Measurements from ENCODE around the gene RIT1. TPM values are rescaled to one million over a fixed set of nuclear protein-coding genes. Genes with fewer than 3 reads are reported as not detected.

RIT1 gene
- total and polyA plus RNA-seq, 3 experiments from 2014 or later, result 13.7 to 17.7 (median 16.9) TPM

DNA sequence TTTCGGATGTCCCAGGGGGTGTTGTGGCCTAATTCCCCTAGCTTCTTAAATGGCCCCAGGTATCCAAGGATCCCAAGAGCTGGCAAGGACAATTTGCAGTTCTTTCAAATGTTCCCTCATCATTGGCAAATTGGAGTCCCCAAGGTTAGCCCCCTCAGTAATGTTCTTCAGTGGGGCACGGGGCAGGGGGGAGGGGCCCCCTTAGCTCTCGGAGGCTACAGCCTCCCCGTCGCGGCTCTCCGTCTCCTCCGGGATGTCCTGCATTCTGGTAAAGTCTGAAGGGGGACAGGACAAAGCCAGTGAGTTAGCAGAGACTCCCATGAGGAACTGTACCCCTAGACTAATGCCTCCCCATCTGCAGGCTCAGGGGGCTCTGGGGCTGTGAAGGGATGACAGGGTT lies 36.6 kb upstream of the RIT1 start:
- H3K9me3 ChIP-seq (ENCODE audit: low read length), result no peaks in the 10 kb centered on the region
- no peak overlapping the region for H3K4me3 ChIP-seq (ENCODE audit: low read length)
- no peak for DNase-seq
- peaks cover 0 to 57% (median 7%) of the 10 kb centered on the region in 3 donors for H3K36me3 Mint-ChIP-seq
- H3K27me3 Mint-ChIP-seq, result no peaks in the 10 kb centered on the region
- CTCF ChIA-PET, result interaction anchor here (0.9 to 1.9 kb wide), 3 partner anchors 11 to 59 kb away, joined by 3 to 4 read pairs (median 3); no protein-coding TSS in a partner anchor
- H3K4me1 Mint-ChIP-seq, result peaks cover 22 to 36% (median 26%) of the 10 kb centered on the region in 3 donors
- peak overlapping the region in 7 of 8 donors; percentile 10 to 89 (median 83) for H3K27ac Mint-ChIP-seq
- peaks cover 37% of the 10 kb centered on the region for H3K36me3 ChIP-seq (ENCODE audit: insufficient read depth, low read length)
- H3K4me1 ChIP-seq (ENCODE audit: insufficient read depth, low read length), result peaks cover 31% of the 10 kb centered on the region
- H3K27me3 ChIP-seq (ENCODE audit: insufficient read depth, low read length, poor library complexity, severe bottlenecking), result no peaks in the 10 kb centered on the region
- H3K27ac ChIP-seq (ENCODE audit: low read depth, low read length), result no peak overlapping the region
- POLR2A ChIA-PET, result interaction anchor here (0.6 to 1.0 kb wide), 3 partner anchors 28 to 54 kb away, joined by 3 to 4 read pairs (median 3); partner anchors contain the start of gene ARHGEF2
- peak overlapping the region in 1 of 7 donors; percentile 23 for H3K4me3 Mint-ChIP-seq
- H3K9me3 Mint-ChIP-seq, result no peaks in the 10 kb centered on the region

DNA sequence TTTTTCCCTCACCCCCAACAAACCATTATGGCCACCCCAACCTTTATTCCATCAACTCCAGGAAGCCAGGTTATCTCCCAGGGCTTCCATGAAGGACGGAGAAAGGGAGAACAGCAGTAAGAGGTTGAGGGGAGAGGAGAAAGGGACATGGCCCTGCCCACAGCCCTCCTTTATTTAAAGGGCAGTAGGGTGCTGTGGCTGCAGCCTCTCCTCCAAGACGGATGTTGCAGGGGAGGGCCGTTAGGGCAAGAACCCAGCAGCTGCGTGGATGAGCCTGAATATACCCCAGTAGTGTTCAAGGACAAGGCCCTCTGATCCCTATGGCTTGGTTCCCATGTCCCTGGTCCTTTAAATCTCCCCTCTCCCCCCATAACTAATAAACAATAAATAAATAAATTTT lies 36.1 kb upstream of the RIT1 start:
- POLR2A ChIA-PET, result interaction anchor here (0.6 kb wide), 1 partner anchor 54 kb away, joined by 3 read pairs; no protein-coding TSS in a partner anchor
- H3K4me1 ChIP-seq (ENCODE audit: insufficient read depth, low read length), result peaks cover 31% of the 10 kb centered on the region
- peaks cover 0 to 53% (median 7%) of the 10 kb centered on the region in 3 donors for H3K36me3 Mint-ChIP-seq

DNA sequence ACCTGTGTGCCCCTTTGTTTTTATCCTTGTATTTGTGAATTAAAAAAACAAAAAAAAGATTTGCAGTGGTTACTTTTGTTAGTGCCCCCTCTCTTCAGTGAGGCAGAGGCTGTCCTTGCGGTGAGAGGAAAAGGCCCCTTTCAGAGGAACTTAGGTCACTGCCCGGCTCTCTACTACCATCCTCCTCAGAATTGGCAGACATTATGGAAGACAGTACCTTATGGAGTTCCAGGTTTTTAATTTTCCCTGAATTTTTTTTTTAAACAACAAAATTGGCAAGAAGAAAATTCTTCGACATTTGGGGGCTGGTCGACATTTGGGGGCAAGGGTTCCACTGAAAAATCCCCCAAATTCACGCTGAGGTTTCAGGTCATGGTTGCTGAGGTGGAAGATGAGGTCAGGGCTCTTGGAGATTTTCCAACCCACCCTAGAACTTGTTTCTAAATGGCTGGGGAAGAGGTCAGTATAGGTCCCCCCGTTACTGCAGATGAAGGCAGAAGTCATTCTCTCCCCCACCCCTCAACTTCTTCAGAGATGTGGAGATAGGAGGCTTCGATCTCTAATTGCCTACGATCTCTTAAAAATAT lies 35.6 kb upstream of the RIT1 start:
- Mint-ChIP-seq H3K27me3 (no peaks in the 10 kb centered on the region), H3K27ac (peak overlapping the region; percentile 83 to 95 (median 90)), H3K4me1 (peaks cover 23 to 44% (median 33%) of the 10 kb centered on the region in 3 donors), H3K4me3 (peak overlapping the region; percentile 5 to 88 (median 53)), H3K36me3 (peaks cover 0 to 47% (median 7%) of the 10 kb centered on the region in 3 donors), H3K9me3 (no peaks in the 10 kb centered on the region)
- CTCF ChIA-PET, result interaction anchor here (1.0 to 4.0 kb wide), 4 partner anchors 13 to 43 kb away, joined by 4 to 18 read pairs (median 6); partner anchors contain the start of genes ARHGEF2 and KHDC4
- no peak overlapping the region for H3K4me3 ChIP-seq (ENCODE audit: low read length)
- peak overlapping the region; percentile 32 for H3K27ac ChIP-seq (ENCODE audit: low read depth, low read length)
- POLR2A ChIA-PET, result interaction anchor here (1.0 kb wide), 3 partner anchors 9 to 14 kb away, joined by 4 to 10 read pairs (median 4); partner anchors contain the start of gene KHDC4
- H3K9me3 ChIP-seq (ENCODE audit: low read length), result no peaks in the 10 kb centered on the region
- no peaks in the 10 kb centered on the region for H3K27me3 ChIP-seq (ENCODE audit: insufficient read depth, low read length, poor library complexity, severe bottlenecking)
- no peak for DNase-seq
- H3K4me1 ChIP-seq (ENCODE audit: insufficient read depth, low read length), result peaks cover 32% of the 10 kb centered on the region
- peaks cover 27% of the 10 kb centered on the region for H3K36me3 ChIP-seq (ENCODE audit: insufficient read depth, low read length)

More for the DNA sequence above, 36.1 kb upstream of the RIT1 start:
- H3K9me3 ChIP-seq (ENCODE audit: low read length), result no peaks in the 10 kb centered on the region
- Mint-ChIP-seq H3K9me3 (no peaks in the 10 kb centered on the region), H3K27ac (peak overlapping the region; percentile 83 to 95 (median 90)), H3K4me3 (peak overlapping the region in 3 of 7 donors; percentile 23 to 53 (median 31)), H3K27me3 (no peaks in the 10 kb centered on the region), H3K4me1 (peaks cover 23 to 38% (median 28%) of the 10 kb centered on the region in 3 donors)
- no peaks in the 10 kb centered on the region for H3K27me3 ChIP-seq (ENCODE audit: insufficient read depth, low read length, poor library complexity, severe bottlenecking)
- no peak overlapping the region for H3K27ac ChIP-seq (ENCODE audit: low read depth, low read length)
- H3K36me3 ChIP-seq (ENCODE audit: insufficient read depth, low read length), result peaks cover 32% of the 10 kb centered on the region
- CTCF ChIA-PET, result interaction anchor here (0.9 kb wide), 1 partner anchor 11 kb away, joined by 3 read pairs; no protein-coding TSS in a partner anchor
- no peak overlapping the region for H3K4me3 ChIP-seq (ENCODE audit: low read length)
- DNase-seq, result no peak

DNA sequence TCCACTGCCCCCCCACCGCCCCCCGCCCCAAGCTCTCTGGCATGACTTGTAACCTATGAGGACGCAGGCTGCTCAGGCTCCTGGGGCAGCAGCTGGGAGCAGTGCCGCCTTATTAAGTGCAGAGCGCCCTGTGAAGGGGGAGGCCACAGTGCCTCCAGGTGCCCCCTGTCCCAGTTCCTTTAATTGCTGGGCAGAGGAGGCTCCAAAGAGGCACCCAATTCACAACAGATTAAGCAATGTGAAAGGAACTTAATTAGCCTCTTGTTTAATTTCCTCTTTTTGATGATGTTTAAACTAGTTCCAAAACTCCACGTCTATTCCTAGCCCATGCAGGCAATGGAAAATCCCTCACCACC lies 33.3 kb upstream of the RIT1 start:
- Histone ChIP-seq H3K27me3 (ENCODE audit: insufficient read depth, low read length, poor library complexity, severe bottlenecking) (no peaks in the 10 kb centered on the region), H3K4me1 (ENCODE audit: insufficient read depth, low read length) (peaks cover 50% of the 10 kb centered on the region), H3K9me3 (ENCODE audit: low read length) (no peaks in the 10 kb centered on the region), H3K36me3 (ENCODE audit: insufficient read depth, low read length) (peaks cover 8% of the 10 kb centered on the region), H3K27ac (ENCODE audit: low read depth, low read length) (no peak overlapping the region), H3K4me3 (ENCODE audit: low read length) (no peak overlapping the region)
- Mint-ChIP-seq H3K9me3 (no peaks in the 10 kb centered on the region), H3K27me3 (no peaks in the 10 kb centered on the region), H3K4me3 (peak overlapping the region in 2 of 7 donors; percentile 15 to 21), H3K27ac (peak overlapping the region; percentile 17 to 95 (median 82)), H3K36me3 (peaks cover 0 to 28% (median 4%) of the 10 kb centered on the region in 3 donors), H3K4me1 (peaks cover 41 to 63% (median 49%) of the 10 kb centered on the region in 3 donors)
- no peak for DNase-seq
- POLR2A ChIA-PET, result interaction anchor here (0.7 to 2.1 kb wide), 3 partner anchors 10 to 37 kb away, joined by 3 to 11 read pairs (median 5); no protein-coding TSS in a partner anchor
- CTCF ChIA-PET, result interaction anchor here (1.4 to 4.0 kb wide), 2 partner anchors 10 to 33 kb away, joined by 4 to 18 read pairs; partner anchors contain the start of genes ARHGEF2 and KHDC4

DNA sequence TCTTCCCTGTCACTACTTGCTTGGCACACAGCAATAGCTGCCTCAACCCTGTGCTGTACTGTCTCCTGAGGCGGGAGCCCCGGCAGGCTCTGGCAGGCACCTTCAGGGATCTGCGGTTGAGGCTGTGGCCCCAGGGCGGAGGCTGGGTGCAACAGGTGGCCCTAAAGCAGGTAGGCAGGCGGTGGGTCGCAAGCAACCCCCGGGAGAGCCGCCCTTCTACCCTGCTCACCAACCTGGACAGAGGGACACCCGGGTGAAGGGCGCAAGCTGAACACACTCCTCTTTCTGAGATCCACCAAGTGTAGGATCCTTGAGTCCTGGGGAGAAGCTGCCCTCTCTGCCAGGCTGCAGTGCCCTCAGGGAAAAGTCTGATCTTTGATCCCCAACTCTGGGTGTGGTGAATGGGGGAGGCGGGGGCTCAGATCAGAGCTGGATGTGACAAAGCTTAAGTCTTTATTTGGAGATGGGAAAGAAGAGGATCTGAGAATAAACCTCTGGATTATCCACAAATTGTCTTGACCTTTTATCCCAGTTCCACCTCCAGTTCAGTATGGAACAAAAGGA lies 31.5 kb upstream of the RIT1 start:
- Mint-ChIP-seq H3K27ac (peak overlapping the region in 2 of 8 donors; percentile 6 to 57), H3K4me3 (no peak overlapping the region), H3K36me3 (peaks cover 0 to 16% (median 4%) of the 10 kb centered on the region in 3 donors), H3K27me3 (no peaks in the 10 kb centered on the region), H3K4me1 (peaks cover 46 to 67% (median 55%) of the 10 kb centered on the region in 3 donors), H3K9me3 (no peaks in the 10 kb centered on the region)
- Histone ChIP-seq H3K4me1 (ENCODE audit: insufficient read depth, low read length) (peaks cover 50% of the 10 kb centered on the region), H3K27ac (ENCODE audit: low read depth, low read length) (no peak overlapping the region), H3K4me3 (ENCODE audit: low read length) (no peak overlapping the region), H3K27me3 (ENCODE audit: insufficient read depth, low read length, poor library complexity, severe bottlenecking) (no peaks in the 10 kb centered on the region), H3K36me3 (ENCODE audit: insufficient read depth, low read length) (peaks cover 8% of the 10 kb centered on the region), H3K9me3 (ENCODE audit: low read length) (no peaks in the 10 kb centered on the region)
- POLR2A ChIA-PET, result interaction anchor here (1.3 kb wide), 1 partner anchor 37 kb away, joined by 3 read pairs; no protein-coding TSS in a partner anchor
- CTCF ChIA-PET, result interaction anchor here (4.0 kb wide), 1 partner anchor 35 kb away, joined by 18 read pairs; the partner anchor contains the start of gene ARHGEF2
- peak in 1 of 5 donors; percentile 32 for DNase-seq

DNA sequence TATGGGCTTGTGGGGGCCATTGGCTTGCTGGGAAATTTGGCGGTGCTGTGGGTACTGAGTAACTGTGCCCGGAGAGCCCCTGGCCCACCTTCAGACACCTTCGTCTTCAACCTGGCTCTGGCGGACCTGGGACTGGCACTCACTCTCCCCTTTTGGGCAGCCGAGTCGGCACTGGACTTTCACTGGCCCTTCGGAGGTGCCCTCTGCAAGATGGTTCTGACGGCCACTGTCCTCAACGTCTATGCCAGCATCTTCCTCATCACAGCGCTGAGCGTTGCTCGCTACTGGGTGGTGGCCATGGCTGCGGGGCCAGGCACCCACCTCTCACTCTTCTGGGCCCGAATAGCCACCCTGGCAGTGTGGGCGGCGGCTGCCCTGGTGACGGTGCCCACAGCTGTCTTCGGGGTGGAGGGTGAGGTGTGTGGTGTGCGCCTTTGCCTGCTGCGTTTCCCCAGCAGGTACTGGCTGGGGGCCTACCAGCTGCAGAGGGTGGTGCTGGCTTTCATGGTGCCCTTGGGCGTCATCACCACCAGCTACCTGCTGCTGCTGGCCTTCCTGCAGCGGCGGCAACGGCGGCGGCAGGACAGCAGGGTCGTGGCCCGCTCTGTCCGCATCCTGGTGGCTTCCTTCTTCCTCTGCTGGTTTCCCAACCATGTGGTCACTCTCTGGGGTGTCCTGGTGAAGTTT lies 30.8 kb upstream of the RIT1 start:
- no peak overlapping the region for H3K4me3 ChIP-seq (ENCODE audit: low read length)
- Mint-ChIP-seq H3K4me1 (peaks cover 43 to 63% (median 50%) of the 10 kb centered on the region in 3 donors), H3K27me3 (no peaks in the 10 kb centered on the region), H3K9me3 (no peaks in the 10 kb centered on the region), H3K27ac (peak overlapping the region in 2 of 8 donors; percentile 33 to 57), H3K36me3 (peaks cover 0 to 9% (median 3%) of the 10 kb centered on the region in 3 donors), H3K4me3 (no peak overlapping the region)
- ChIA-PET POLR2A (interaction anchor here (0.5 kb wide), 1 partner anchor 98 kb away, joined by 6 read pairs; no protein-coding TSS in a partner anchor), CTCF (no interaction called here)
- peaks cover 47% of the 10 kb centered on the region for H3K4me1 ChIP-seq (ENCODE audit: insufficient read depth, low read length)
- no peak overlapping the region for H3K27ac ChIP-seq (ENCODE audit: low read depth, low read length)
- H3K9me3 ChIP-seq (ENCODE audit: low read length), result no peaks in the 10 kb centered on the region
- H3K36me3 ChIP-seq (ENCODE audit: insufficient read depth, low read length), result peaks cover 4% of the 10 kb centered on the region
- H3K27me3 ChIP-seq (ENCODE audit: insufficient read depth, low read length, poor library complexity, severe bottlenecking), result no peaks in the 10 kb centered on the region
- no peak for DNase-seq

DNA sequence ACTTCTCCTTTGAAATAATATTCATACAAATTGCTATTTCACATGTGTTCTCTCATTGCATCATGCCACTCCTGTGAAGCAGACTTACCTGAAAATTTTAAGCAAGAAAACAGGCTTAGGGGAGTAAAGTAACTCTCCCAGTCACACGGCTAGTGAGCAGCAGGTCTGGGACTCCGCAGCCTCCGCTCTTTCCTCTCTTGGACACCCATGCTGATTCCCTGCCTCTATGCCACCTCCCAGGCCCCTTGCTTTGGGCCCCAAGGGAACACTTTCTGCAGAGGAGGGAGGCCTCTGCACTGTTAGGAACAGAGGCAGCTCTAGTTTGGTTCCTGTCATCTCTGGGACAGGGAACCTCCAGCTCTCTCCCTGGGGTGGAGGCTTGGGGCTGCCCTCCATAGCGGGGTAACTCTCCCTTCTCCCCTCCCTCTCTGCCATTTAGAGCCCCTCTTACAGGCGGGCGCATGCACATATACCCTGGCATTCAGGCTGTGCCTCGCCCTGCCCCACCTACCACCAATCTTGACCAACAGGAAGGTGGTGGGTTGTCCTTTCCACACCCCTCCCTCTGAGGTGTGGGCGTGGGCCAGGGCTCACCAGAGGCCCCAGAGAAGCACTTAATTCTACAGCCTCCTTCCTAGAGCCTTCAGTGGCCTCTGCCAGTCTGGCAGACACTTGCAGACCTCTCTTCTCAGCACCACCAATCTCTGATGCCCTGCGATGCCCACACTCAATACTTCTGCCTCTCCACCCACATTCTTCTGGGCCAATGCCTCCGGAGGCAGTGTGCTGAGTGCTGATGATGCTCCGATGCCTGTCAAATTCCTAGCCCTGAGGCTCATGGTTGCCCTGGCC lies 30.1 kb upstream of the RIT1 start, which contains the start of gene RXFP4:
Gene RXFP4 (plus strand): TSS at position 646 of the 852 bp plus-strand sequence. CDS start 72 bp downstream, at position 718.
- Mint-ChIP-seq H3K36me3 (peaks cover 0 to 2% (median 0%) of the 10 kb centered on the region in 3 donors), H3K9me3 (no peaks in the 10 kb centered on the region), H3K27me3 (no peaks in the 10 kb centered on the region), H3K27ac (peak within 1 kb of the TSS; percentile 50 to 85 (median 72)), H3K4me1 (peaks cover 35 to 55% (median 43%) of the 10 kb centered on the region in 3 donors), H3K4me3 (peak within 1 kb of the TSS in 1 of 7 donors; percentile 11)
- no peak for DNase-seq
- Histone ChIP-seq H3K9me3 (ENCODE audit: low read length) (no peaks in the 10 kb centered on the region), H3K27ac (ENCODE audit: low read depth, low read length) (no peak within 1 kb of the TSS), H3K27me3 (ENCODE audit: insufficient read depth, low read length, poor library complexity, severe bottlenecking) (no peaks in the 10 kb centered on the region), H3K4me3 (ENCODE audit: low read length) (no peak within 1 kb of the TSS), H3K4me1 (ENCODE audit: insufficient read depth, low read length) (peaks cover 39% of the 10 kb centered on the region), H3K36me3 (ENCODE audit: insufficient read depth, low read length) (no peaks in the 10 kb centered on the region)
- CTCF ChIA-PET, result interaction anchor here (0.9 to 3.7 kb wide), 2 partner anchors 35 to 49 kb away, joined by 3 to 44 read pairs; no protein-coding TSS in a partner anchor
- POLR2A ChIA-PET, result interaction anchor here (0.8 kb wide), 1 partner anchor 35 kb away, joined by 3 read pairs; no protein-coding TSS in a partner anchor
